Measurements from ENCODE around the gene CCM2.

Gene CCM2

GRCh38 chr7:45123913-45124710, 124.1 kb downstream of the CCM2 start:
- no peak for DNase-seq (ENCODE audit: low read depth in 2 of 2)

- DNase-seq (ENCODE audit: low read depth in 2 of 2) = no peak
Observed at GRCh38 chr7:45125193-45125904, 125.3 kb downstream of the CCM2 start.
